GM18499 (cell line): Measurements from ENCODE around the gene TMEM270.

ENCODE experiments used
- ATAC-seq: cut with Tn5 transposase; IDR thresholded peaks from one replicate; pipeline ENCODE4 v1.9.1; 2021; ENCODE audit warnings: moderate number of reproducible peaks; ENCODE audit not compliant: insufficient read depth, unreplicated experiment

Gene TMEM270

GRCh38 chr7:73901823-73902597, 41.1 kb downstream of the TMEM270 start:
- no peak for ATAC-seq

- no peak for ATAC-seq
Observed at GRCh38 chr7:73903321-73904218, 42.6 kb downstream of the TMEM270 start.

GRCh38 chr7:73904219-73905137, 43.5 kb downstream of the TMEM270 start:
- no peak for ATAC-seq

- no peak for ATAC-seq
Observed at GRCh38 chr7:73905360-73905759, 44.4 kb downstream of the TMEM270 start.

GRCh38 chr7:73906874-73907273, 45.9 kb downstream of the TMEM270 start:
- no peak for ATAC-seq

- ATAC-seq, result no peak
Observed at GRCh38 chr7:73907554-73908122, 46.7 kb downstream of the TMEM270 start.

- no peak for ATAC-seq
Observed at GRCh38 chr7:73908123-73908611, 47.2 kb downstream of the TMEM270 start.

GRCh38 chr7:73909051-73909941, 48.3 kb downstream of the TMEM270 start:
- ATAC-seq, result no peak

- ATAC-seq, result no peak
Observed at GRCh38 chr7:73909996-73910395, 49.0 kb downstream of the TMEM270 start.

- ATAC-seq, result no peak
Observed at GRCh38 chr7:73912223-73912622, 51.3 kb downstream of the TMEM270 start.
